ENCODE measurements around the gene BRS3.
A peak's percentile ranks its signal among the peaks of the same experiment; 100 is the strongest.

Gene BRS3

GRCh38 chrX:136496186-136496763 lies 8.5 kb downstream of the BRS3 start:
- no peak for DNase-seq

DNA sequence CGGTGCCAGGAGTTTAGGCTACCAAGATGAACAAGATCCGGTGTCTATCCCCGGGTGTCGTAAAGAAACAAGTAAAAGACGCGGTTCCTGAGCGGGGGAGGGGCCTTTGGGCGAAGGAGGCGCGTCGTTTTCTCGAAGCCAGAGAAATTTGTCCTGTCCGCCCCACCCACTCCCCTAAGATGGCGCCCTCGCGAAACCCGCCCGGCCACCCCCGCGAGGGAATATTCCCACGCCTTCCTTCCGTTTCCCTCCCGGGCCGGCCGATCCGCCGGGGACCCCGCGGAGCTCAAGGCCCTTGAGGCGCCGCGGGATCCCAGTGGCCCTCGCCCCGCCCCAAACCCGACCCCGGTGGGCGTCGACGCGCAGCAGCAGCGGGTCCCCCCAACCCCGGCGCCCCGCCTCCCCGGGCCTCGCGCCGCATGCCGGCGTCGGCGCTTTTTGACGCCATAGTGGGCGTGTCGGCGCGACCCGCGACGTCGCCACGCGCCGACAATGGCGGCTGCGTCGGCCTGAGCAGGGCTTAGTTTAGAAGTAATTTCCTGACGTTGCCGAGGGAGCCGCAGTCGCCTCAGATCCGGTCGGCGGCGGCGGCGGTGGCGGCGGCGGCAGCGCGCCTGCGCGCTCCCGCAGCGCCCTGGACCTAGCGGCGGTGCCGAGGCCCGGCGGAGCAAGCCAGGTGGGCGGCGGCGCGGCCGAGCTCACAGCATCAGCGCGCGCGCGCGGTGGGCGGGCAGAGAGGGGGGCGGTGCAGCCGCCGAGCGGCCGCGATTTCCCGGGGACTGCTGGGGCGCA lies 9.2 kb downstream of the BRS3 start:
- DNase-seq, result peak; percentile 97

- no peak for DNase-seq
Observed at GRCh38 chrX:136497556-136498052, 9.9 kb downstream of the BRS3 start, which contains the start of gene HTATSF1. Gene HTATSF1 (plus strand): TSS chrX:136497592. CDS start chrX:136497685, 93 bp downstream.

- DNase-seq, result no peak
Observed at GRCh38 chrX:136519069-136519468, 31.3 kb downstream of the BRS3 start.

DNA sequence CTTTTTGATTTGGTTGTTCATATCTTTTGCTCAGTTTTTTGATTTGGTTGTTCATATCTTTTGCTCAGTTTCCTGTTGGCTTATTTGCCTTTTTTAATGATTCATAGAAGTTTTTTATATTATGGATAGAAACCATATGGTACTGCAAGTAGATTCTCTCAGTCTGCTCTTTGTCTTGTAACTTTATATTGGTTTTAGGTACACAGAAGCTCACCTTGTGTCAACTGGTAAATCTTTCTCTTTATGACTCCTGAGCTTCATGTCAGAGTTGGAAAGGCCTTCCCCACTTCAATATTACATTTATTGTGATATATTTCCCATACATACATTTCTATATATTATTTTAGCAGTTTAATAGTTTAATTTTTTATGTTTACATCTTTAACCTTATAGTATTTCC lies 36.0 kb downstream of the BRS3 start:
- DNase-seq, result peak; percentile 7

DNA sequence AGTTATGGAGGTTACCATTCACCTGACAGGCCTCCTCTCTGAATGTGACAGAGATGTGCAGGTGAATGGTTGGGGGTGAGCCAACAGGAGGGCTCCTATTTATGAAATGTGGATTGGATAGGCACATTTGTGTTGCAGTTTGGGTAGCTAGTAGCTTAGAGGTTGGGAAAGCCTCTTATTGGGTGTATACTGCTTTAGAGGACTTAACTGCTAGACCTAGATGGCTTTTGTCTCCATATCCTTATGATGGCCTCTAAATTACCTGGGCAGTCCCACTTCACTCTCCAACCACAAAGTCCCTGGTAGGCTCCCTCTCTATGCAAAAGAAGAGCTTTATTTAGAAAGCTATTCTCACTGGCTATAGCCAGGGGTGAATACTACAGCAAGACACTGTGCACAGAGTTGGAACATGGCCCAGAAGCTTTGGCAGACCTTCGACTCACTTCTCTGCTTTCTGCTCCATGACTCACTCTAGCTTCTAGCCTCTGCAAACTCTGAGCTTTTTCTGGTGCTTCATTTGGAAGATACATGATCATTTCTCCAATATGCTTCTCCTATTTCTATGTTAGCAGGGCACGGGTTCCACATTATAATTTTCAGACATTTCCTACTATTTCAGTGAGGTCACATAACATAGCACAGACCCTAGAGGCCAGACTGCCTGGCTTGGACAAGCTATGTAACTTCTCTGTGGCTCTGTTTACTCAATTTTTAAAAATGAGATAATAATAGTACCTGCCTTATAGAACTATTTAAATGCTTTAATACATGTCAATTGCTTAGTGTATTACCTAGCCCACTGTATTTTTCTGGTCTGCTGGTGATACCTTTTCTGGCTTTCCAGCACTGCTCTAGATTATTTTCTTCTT lies 38.2 kb downstream of the BRS3 start:
- peak; percentile 44 for DNase-seq

- peak; percentile 62 for DNase-seq
Observed at GRCh38 chrX:136528645-136529315, 41.0 kb downstream of the BRS3 start.

- peak; percentile 34 for DNase-seq
Observed at GRCh38 chrX:136529795-136530194, 42.0 kb downstream of the BRS3 start.

DNA sequence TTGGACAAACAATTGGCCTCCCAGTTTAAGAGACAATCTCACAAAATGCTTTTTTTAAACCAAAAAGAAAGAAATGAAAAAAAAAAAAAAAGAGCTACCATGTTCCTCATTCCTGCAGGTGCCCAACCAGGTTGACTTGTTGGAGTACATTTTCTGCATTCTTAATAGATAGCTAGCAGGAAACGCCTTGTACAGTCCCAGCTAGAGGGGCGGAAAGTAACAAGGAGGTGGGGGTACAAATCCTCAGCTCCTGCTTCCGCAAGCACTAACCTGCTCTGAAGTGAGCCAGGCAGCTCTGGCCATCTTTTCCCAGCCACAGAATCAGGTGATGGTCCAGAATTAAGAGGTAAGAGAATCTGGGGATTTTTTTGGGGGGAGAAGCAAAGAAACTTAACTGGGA lies 44.2 kb downstream of the BRS3 start, which contains the start of gene VGLL1:
Gene VGLL1, plus strand, starts transcription at position 265 of the 400 bp plus-strand sequence. CDS start 3,806 bp downstream, outside the sequence.
- DNase-seq, result no peak

GRCh38 chrX:136534131-136534530 lies 46.4 kb downstream of the BRS3 start:
- no peak for DNase-seq

- no peak for DNase-seq
Observed at GRCh38 chrX:136538811-136539210, 51.1 kb downstream of the BRS3 start.

GRCh38 chrX:136540226-136540625 lies 52.5 kb downstream of the BRS3 start:
- DNase-seq, result no peak

GRCh38 chrX:136541294-136541693 lies 53.5 kb downstream of the BRS3 start:
- DNase-seq, result peak; percentile 6

GRCh38 chrX:136542281-136542680 lies 54.5 kb downstream of the BRS3 start:
- DNase-seq, result no peak
